DMS114 treated with DMSO at 0.1 percent for 48 hours (cell line): ENCODE measurements around the gene HAGH.
A peak's percentile ranks its signal among the peaks of the same experiment; 100 is the strongest.
"Not testable (repeated sequence)": the region's sequence is repeated elsewhere in the genome, so short reads cannot be mapped to it uniquely, and the experiment has no call there.

ENCODE experiments used
- DNase-seq: peaks from one replicate; lab custom pipeline; 2025; ENCODE audit not compliant: unreplicated experiment; lab: John Stamatoyannopoulos, UW

The HAGH gene

DNA sequence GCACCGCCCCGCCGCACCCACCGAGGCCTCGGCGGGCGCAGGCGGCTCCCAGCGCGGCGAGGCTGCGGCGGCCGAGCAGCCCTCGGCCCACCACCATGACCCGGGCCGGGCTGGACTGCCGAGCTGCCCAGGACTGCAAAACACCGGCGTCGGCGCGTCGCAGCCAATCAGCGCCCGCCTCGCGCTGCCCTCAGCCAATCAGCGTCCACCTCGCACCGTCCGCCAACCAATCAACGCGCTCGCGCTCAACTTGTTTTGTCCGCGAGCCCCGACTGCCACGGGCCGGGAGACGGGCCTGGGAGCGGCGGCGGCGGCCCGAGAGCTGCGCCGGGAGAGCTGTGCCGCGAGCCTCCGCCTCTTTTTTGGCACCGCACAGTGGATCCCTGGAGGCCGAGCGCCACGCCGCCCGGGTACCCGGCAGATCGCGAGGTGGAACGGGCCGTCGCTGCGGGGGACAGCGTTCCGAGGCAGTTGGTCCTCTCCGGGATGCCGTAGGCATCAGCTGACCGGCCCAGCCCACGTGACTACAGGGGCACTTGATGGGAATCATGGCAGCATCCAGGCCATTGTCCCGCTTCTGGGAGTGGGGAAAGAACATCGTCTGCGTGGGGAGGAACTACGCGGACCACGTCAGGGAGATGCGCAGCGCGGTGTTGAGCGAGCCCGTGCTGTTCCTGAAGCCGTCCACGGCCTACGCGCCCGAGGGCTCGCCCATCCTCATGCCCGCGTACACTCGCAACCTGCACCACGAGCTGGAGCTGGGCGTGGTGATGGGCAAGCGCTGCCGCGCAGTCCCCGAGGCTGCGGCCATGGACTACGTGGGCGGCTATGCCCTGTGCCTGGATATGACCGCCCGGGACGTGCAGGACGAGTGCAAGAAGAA lies at the start of gene HAGH, which contains the start of gene FAHD1:
Gene HAGH, minus strand, starts transcription at position 135 of the 883 bp plus-strand sequence. Its CDS starts 38 bp downstream, at position 97.
Gene FAHD1, plus strand, starts transcription at position 516 of the 883 bp plus-strand sequence. Its CDS starts 33 bp downstream, at position 549.
- peak; percentile 82 for DNase-seq

DNA sequence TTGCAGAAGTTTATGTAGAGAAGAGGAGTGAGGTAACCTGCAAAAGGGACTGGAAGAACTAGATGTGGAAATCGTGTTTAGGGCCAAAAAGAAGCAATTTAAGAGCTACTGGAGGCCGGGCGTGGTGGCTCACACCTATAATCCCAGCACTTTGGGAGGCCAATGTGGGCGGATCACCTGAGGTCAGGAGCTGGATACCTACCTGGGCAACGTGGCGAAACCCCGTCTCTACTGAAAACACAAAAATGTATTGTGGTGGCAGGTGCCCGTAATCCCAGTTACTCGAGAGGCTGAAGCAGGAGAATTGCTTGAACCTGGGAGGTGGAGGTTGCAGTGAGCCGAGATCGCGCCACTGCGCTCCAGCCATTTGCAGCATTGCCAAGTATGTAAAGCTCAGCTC lies 49.4 kb upstream of the HAGH start:
- not testable (repeated sequence) for DNase-seq

DNA sequence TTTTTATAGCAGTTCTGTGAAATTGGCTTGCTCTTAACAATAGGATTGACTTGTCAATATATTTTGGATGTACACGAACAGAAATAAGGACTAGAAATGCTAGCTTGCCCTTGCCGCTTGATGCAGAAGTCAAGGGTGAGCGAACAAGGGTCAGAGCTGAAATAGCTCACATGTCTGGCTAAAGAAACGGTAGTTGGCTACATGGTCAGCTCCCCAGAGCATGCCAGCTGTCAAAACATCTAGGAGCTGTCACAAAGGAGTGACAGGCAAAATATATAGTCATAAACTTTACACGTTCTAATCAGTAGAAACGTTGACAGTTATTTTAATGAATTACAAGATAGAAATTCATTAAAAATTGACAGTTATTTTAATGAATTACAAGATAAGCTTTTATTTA lies 48.2 kb upstream of the HAGH start:
- DNase-seq: no peak

DNA sequence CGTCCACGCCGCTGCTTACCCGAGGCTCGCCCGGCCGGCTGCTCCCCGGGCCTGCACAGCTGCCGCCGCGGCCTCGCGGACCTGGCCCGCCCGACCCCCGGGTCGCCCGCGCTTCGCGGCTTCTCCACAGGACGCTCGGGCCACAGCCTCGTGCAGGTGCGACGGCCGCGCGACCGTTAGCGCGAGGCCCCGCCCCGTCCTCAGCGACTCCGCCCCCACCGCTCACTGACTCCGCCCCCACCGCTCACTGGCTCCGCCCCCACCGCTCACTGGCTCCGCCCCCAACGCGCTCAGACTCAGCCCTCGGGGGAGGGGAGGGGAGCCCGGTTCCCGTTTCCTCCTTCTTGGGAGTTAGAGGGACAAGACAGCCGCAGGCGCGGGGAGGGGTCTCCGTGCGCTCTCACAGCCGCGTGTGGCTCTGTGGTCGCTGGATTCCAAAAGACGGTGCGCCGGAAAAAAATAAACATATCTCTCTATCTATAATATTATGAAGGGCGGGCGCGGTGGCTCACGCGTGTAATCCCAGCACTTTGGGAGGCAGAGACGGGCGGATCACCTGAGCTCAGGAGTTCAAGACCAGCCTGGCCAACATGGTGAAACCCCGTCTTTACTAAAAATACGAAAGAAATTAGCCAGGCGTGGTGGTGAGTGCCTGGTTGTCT lies 45.5 kb upstream of the HAGH start, which contains the start of gene MEIOB:
Gene MEIOB, minus strand, starts transcription at position 191 of the 662 bp plus-strand sequence. CDS start 3,989 bp downstream, outside the sequence.
- DNase-seq: peak; percentile 33

DNA sequence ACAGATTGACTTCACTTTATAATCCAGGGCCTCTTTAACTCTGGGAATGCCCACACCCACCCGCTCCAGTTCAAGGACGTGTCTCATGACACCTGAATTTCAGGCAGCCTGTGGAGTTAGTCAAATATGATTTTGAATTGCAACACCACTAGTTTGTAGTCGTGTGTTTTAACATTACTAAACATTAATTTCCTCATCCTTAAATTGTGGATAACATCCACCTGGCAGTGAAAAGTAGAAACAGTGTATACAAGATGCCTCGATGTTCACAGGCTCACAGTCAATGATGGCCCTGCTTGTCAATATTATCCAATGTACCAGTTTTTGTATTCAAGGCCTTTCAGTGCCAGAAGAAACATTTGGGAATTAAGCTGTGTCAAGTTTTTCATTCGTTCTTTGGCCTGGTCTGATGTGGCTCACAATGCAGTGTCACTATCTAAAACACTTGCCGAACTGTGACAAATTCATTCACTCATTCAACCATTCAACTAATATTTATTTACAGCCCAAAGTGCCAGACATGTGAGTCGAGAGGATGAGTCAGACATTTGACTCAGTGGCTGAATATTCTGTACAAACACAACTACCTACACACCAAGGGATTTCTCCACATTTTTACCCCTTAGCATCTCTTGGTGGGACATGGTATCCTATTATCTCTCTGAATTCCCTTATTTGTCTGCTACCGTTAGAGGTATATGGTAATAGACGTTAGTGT lies 43.9 kb upstream of the HAGH start:
- no peak for DNase-seq

- no peak for DNase-seq
Measured at GRCh38 chr16:1865902-1866690, 39.5 kb upstream of the HAGH start.

DNA sequence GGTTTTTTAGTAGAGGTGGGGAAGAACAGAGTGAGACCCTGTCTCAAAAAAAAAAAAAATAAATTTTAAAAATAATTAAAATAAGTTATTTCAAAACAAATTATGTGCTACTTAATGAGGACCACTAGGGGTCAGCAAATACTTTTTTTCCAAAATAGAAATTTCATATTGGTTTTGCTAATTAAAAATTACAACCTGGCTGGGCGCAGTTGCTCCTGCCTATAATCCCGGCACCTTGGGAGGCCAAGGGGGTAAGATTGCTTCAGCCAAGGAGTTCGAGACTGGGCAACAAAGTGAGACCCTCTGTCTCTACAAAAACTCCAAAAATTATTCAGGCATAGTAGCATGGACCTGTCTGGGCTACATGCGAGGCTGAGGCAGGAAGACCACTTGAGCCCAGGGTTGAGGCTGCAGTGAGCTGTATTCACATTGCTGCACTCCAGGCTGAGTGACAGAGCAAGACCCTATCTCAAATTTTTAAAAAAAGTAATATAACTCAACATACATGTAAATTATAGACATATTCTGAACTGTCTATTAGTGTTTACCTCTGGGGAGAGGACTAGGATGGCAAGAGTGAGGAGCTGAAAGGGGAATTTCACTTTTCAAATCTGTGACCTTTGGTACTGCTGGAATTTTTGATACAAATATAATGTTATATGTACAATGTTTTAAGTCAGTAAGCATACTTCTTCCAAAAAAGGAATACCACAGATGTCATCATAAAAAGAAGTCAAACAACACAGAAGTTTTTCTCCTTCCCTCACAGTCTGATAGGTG lies 37.2 kb upstream of the HAGH start:
- DNase-seq: no peak

- DNase-seq: no peak
Measured at GRCh38 chr16:1862394-1862793, 35.8 kb upstream of the HAGH start.

DNA sequence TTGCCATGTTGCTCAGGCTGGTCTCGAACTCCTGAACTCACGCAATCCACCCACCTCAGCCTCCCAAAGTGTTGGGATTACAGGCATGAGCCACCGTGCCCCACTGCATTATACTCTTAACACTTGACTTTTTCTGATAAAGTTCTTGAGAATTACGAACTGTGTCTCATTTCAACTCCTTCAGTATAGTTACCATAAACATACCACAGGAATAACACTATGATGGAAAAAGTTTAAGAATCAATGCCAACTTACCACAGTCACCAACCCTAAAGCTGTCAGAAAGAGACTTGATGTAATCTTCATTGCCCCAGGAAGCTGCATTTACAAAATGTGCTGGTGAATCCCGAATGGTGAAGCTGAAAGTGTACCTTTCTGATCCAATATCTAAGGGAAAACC lies 35.1 kb upstream of the HAGH start:
- no peak for DNase-seq

DNA sequence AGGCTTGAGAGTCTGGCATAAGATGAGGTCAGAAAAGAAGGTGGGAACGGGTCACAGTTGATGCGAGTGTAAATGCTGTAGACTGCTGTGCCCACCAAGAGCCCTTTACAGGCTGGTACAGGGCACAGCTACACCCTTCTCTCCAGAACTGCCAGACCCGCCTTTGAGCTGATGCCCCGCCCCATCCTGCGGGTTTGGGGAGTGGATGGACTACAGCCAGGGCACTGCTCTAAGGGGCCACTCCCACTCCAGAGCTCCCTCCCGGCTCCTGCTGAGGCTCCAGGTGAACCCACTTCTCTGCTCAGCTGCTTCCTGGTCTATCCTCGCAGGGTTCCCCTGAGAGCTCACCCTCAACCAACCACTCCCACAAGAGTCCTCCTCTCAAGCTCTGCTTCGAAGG lies 33.0 kb upstream of the HAGH start:
- no peak for DNase-seq

DNA sequence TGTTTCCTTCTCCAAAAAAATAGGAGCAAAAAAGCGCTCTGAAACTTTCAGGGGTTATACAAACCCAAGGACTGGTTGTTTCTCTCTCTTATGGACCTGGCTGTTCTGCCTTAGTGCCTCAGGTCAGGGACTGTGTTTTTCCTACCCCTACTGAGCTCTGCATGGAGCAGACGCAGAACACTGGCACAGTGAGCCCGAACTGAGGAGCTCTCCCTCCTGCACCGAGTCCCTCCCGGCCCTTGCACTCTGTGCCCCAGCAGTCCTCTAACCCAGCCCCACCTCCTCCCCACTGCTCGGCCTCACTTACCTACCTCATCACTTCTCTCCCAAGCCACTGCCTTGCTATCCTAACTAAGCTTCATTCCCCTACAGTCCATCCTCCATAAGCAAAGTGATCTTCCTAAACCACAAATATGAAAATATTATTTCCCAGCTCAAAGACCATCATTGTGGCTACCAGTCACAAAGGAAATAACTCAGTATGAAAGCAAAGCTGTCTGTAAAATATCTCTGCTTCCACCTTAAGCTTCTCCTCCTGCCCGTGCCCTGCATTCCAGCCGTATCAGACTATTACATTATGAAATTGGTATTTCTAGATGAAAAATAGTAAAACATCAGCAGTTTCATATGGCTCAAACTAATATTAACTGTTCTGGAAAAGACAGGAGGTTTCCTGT lies 31.7 kb upstream of the HAGH start:
- DNase-seq: no peak

DNA sequence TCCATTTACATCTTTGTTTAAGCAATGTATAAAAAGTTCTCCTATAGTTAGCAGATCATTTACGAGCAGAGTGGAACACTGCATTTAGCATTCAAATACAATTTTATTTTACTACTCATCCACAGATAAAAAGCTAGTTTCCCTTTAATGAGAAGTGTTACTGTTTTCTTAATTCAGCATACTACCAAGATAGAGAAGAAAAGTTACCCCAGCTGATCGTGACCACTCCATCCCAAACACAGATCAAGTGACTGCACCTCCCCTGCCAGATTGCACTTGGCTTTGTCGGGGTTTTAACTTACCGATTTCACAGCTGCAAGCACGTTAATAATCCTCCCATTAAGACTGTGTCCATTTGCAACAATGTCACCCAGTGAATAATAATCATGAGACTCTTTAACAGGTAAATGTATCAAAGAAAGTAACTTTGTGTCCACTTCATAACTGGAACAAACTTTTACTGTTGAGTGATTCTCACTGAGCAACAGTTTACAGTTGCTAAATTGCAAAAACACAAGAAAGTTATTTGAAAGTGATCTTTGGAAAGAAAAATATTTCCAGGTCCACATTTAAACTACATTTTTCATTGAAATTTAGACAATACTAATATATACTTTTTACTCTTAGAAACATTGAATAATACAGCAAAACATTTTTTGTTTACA lies 30.9 kb upstream of the HAGH start:
- DNase-seq: no peak

GRCh38 chr16:1851793-1852192 lies 25.2 kb upstream of the HAGH start:
- DNase-seq: no peak

GRCh38 chr16:1850981-1851380 lies 24.4 kb upstream of the HAGH start:
- no peak for DNase-seq

- DNase-seq: no peak
Measured at GRCh38 chr16:1846416-1846815, 19.8 kb upstream of the HAGH start.

- DNase-seq: no peak
Measured at GRCh38 chr16:1845985-1846384, 19.4 kb upstream of the HAGH start.

DNA sequence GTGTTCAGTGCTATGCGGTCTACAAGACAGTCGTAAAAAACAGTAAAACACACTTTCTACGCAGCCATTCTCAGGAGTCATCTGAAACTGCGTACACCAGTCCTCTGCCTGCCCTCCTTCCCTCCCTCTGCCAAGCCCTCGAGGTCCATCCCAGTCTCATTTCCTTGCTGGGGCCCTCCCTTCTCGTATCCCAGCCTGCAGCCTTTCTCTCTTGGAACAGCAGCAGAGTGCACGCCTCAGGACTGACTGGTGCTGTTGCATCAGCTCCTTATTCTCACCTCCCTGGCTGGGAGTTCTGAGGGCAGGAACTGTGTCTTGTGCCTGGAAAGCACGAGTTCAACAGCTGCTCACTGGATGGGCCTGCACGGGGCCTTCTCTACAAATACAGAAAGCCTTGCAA lies 12.9 kb upstream of the HAGH start:
- DNase-seq: no peak

- DNase-seq: no peak
Measured at GRCh38 chr16:1834096-1834495, 7.5 kb upstream of the HAGH start.
